HTERT RPE-1 (cell line): ENCODE results near the gene TANK.
"Not testable (repeated sequence)": the region's sequence is repeated elsewhere in the genome, so short reads cannot be mapped to it uniquely, and the experiment has no call there.

Experiments used
- in situ Hi-C: fragments of 300-500 bp; cut with MboI; formaldehyde crosslinking; loops from 4 replicates; pipeline ENCODE4 v1.14.3; 2020; ENCODE audit warnings: low sequenced_read_pairs

Gene TANK

DNA sequence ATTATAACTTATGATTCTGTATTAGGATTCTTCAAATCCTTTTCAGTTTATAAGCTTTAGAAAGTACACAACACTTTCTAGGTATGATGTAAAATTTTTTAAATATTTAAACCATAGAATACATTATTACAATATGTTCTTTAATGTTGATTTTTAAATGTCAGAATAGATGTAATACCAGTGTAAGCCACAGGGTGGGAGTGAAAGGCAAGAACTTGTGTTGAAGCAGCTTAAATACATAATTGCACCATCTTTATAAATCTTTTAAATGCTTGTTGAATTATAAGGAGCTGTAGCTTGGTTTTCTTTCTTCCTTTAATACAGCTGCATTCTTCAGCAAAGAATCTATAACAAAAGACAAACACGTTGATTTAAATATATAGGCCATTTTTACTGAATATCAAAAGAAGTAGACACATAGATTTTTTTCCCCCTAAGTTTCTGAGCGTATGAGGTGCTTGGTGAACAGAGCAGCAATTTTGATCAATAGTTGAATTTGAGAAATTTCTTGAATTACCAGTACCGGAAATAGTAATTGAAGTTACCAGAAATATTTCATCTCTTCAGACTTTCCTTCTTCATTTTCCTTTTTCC lies 63.0 kb downstream of the TANK start:
- in situ Hi-C loops, result no loop called here

DNA sequence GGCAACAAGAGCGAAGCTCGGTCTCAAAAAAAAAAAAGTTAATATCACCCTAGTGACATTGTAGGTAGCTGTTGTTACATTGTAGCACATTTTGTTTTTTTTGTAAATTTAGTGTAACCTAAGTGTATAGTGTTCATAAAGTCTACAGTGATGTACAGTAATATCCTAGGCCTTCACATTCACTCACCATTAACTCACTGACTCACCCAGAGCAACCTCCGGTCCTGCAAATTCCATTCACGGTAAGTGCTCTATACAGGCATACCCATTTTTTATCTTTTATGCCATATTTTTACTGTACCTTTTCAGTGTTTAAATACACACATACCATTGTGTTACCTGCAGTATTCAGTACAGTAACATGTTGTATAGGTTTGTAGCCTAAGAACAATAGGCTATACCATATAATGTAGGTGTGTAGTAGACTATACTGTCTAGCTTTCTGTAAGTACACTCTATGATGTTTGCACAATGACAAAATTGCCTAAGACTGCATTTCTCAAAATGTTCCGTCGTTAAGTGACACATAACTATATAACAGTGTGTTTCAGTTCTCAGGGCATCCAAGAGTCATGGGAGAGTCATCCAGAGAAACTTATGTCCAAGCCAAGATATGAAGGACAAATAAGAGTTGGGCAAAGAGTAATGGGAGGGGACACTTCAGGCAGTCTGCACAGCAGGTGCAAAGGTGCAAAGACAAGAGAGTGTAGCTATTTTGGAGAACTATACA lies 68.4 kb downstream of the TANK start:
- in situ Hi-C loops, result no loop called here

DNA sequence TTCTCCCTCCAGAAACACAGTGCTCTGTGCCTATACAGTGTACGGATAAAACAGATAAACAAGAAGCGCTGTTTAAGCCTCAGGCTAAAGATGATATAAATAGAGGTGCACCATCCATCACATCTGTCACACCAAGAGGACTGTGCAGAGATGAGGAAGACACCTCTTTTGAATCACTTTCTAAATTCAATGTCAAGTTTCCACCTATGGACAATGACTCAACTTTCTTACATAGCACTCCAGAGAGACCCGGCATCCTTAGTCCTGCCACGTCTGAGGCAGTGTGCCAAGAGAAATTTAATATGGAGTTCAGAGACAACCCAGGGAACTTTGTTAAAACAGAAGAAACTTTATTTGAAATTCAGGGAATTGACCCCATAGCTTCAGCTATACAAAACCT lies 70.7 kb downstream of the TANK start:
- in situ Hi-C loops, result no loop called here

DNA sequence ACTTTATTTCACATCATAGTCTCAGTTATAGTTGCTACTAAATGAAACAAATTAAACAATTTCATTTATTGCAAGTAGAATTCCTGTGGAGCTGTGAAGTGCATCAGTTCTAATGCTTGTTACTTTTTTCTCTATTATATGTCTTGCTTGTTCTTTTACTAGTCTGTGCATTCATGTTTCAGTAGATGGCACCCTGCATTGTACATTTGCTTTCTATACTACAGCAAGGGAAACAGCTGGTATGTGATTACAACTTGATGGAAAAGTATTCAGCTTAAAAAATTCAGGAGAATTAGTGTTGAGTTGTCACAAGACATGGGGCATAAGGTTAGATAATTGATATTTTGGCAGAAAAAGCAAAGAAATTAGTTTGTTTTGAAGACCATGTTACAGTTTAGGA lies 72.3 kb downstream of the TANK start:
- in situ Hi-C loops, result no loop called here

DNA sequence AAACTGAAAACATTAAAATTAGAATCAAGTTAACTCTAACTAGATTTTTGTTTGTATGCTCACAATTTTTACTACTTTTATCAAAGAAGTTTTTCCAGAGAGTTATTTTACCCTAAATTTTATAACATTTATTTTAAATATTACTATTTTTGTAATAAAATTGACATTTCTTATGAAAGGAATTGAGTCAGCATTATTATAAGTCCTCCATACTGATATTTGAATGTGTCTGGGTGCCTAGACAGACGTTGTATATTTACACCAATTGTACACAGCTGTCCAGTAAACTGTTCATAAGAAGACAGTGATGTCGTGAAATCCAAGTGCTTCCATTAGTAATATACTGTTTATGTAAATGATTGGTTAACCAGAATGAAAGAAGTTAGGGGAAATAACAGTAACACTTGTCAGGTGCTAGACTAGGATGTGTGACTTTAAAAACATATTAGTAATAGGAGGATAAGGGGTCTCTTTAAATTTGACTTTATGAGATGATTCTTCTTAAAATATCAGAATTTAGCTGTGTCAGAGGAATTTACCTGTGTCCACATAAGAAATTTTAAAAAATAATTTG lies 73.7 kb downstream of the TANK start:
- in situ Hi-C loops, result no loop called here

DNA sequence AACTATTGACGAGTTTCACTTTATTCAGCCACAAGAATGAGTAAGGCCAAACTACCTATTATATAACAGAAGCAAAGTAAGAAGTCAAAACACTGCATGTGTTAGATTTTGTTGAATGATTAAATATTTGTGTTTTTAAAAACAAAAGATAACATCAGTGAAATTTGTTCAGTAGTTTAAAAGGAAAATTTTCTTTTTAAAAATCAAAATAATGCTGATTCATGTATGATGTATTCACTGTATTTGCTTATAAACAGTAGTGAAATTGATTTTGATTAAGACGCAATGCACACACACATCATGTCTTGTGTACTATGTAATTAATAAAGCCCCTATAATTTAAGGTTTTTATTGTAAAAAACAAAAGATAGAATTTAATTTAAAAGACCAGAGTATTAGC lies 74.4 kb downstream of the TANK start:
- in situ Hi-C loops, result no loop called here

DNA sequence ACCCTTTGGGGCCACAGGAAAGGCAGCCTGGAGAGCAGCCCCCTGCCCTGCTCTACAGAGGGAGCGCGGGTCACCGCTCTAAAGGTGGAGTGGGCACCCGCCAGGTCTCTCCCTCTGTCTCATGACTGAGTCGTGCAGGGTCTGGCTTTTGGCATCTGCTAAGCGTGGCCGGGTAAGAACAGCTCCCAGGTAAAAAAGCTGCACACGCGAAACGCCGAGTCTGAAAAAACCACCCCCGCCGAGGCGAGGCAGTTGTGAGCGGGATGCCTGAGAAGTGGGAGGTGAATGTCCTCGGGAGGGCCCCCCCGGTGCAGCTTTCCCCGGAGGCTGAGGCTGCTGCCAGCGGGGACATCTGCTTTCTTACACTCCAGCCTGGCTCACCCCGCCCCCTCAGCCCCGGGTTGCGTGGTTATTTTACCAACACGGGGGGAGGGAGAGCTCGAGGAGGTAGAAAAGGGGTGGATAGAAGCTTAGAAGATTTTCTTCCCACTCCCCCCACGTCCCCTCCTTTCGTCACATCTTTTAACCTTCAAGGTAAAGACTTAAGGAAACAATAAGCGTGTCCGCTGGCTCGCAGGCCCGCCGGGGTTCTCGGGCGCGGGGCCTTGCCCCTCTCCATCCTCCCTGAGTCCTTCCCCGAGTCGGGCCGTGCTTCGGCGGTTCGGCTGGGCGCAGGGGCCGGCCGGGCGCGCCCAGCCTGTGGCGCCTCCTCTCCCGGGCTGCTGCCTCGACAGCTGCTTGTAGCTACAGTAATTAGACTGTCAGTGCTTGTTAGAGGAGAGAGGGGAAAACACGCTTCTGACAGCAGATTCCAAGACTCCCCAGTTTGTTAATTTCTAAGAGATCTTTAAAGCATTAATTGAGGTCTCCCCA lies 77.4 kb downstream of the TANK start:
- in situ Hi-C loops, result no loop called here

DNA sequence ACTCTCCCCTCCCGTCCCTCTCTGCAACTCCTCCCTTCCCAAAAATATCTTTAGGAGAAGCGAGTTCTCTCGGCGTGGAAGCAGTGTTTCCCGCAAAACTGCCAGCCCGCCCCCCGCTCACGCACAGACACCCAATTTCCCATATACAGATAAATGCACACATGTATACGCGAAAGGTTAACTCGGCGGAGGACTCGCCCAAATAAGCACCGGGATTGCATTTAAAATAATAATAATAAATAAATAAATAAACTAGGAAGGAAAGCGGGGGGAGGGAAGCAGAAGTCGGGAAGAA lies 78.0 kb downstream of the TANK start:
- in situ Hi-C loops, result no loop called here

DNA sequence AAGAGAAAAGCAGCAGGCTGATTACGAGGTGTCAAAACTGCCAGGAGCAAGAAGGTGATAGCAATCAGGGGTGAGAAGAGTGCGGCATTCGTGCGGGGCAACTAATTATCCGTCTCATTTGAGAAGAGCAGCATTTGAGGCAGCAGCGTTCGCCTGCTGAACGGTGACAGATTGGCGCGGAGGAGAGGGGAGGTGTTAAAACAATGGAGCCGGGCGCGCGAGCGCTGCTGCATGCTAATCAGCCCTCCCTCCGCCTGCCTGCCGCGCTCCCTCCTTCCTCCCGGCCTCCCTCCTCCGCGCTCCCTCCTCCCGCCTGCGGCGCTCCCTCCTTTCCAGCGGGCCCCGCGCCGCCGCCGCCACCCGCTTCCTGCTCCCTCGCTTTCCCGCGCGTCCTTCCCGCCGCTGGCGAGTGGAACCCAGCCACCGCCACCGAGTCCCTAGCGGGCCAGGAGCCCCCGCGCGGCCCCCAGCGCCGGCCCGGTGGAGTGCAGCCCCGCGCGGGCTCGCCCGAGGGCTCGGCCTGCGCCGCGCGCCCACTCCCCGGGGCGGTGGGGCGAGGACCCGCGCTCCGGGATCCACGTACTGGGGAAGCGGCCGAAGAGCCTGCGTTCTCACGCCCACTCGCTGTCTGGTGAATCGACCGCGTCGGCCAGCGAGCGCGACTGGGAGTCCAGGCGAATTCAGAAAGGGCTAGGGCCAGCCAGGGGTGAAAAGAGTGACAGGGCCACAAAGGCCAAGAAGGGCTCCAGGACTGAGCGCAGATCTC lies 78.5 kb downstream of the TANK start:
- in situ Hi-C loops, result no loop called here

DNA sequence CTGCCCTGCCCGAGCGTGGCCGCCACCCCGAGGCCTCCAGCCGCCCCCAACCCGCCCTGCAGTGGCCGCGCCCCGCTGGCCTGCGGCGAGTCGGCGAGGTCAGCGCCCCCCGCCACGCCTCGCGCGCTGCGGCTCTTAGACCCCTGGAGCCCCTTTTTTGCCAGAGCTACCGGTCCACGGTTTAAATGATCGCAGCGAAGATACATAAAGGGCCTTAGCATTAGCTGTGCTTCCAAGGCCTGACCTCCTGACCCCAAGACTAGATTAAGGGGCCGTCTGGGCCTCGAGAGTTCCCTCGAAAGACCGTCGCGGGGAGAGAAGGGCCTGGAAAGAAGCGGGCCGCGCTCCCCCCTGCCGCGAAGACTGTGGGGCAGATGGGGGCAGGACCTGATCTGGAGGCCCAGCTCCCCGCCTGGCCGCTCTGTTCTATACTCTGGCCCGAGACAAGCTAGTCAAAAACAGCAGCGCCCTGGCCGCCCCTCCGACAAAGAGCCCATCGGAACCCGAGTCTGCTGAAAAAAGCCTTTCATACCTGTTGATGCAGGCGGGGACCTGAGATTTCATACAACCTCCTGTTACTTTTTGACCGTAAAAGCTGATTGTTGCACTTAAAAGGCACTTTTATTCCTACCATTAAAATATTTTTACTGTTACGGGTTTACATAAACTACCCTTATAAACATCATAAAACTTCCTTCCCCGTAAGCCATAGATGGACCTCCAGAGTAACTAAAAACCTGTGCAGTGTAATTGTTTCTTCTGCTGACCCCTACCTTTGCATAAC lies 79.3 kb downstream of the TANK start:
- in situ Hi-C loops, result no loop called here

DNA sequence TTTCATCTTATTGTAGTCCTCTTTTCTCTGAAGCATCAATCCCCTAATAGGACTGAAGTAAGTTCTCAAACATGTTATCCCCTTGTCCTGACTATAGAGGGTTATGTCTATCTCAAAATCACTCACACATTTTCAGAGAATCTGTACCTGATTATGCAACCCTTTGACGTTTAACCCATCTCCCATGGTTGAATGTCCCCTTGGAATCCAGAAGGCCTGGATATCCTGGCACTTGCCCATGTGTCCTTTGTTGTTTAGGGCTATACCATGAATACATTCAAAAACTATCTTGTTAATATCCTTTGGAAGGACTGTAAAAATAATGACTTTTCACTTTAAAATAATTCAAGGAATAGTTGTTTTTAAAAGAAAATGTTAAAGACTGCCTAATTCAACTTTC lies 81.7 kb downstream of the TANK start:
- in situ Hi-C loops, result no loop called here

DNA sequence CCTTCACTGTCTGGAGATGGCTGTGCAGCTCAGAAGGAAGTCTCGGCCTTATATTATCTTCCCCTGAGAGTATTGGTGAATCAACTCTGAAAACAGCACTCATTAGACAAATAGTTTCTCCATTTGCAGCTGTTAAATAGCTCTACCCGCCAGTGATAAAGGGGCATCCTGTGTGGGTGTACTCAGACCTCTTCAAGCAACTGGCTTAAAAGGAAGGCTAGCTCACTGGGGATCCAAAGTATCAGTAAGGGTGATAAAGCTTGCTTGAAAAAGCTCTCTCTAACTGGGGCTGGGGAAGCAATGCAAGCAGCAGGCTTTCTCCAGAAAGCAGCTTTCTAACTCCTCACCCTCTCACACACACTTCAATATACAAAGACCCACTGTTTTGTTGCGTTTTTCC lies 83.1 kb downstream of the TANK start:
- in situ Hi-C loops, result no loop called here

DNA sequence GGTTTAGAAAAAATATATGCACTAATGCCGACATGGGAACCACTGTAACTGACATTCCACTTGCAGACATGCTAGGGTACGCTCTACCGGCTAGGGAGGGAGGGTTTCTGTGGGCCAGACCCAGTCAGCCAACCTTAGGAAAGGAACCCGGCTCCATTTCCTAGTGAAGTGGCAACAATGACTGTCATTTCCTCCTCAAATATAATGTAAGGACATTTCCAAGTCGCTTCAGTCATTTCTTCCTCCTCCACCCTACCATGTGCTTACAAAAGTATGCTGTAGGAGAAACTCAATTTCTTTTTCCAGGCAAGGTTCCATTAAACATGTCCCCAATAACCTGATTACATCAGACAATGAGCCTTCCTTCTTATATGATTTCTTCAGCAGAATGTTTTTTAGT lies 83.7 kb downstream of the TANK start:
- in situ Hi-C loops, result no loop called here

DNA sequence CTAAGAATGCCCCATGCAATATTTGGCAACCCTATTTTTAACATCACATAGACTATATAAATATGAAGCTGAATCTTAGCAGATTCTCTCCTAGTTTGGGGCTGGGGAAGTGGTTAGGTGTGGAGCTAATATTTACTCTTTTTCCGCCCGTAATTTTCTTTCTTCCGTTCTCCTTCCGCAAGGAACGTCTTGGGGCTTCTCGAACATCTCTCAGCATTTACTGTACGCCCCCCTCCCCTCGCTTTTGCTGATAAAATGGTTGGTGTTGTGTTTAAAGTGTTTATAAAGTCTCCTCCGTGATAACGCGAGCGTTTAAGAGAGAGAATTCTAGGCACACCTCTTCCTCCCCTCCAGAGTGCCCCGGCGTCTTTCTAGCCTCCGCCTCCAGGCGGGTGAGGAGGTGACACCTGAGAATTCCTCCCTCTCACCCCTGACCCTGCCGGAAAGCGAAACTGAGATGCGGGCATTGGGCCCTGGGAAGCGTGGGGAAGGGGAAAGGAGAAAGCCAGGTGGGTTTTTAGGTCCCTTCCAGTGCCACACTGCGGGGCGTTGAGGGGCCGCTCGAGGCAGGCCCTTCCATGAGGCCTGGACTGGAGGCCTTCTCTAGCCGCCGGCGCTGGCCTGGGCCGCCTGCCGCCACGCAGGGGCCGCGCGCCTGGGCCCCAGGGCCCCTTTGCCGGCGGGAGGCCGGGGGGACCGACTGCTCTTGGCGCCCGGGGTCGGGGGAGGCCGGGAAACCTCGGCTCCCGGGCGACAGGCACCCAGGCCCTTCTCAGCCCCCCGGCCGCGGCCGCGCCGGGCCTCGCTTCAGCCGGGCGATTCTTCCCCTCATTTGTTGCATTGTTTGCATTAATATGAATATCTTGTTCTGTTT lies 84.4 kb downstream of the TANK start:
- in situ Hi-C loops, result not testable (repeated sequence)

DNA sequence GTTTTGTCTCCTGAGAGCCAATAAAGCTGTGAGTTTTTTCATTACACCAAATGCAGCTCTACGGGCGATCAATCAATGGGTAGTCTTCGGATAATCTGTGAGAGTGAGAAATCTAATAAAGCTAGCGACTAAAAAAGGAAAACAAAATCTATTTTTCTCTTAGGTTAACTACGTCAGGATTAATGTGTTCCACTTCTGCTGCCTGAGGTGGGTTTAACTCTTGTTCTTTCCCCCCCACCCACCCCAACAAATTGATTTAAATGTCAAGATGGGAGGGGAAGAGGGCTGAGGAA lies 85.0 kb downstream of the TANK start:
- in situ Hi-C loops, result no loop called here

DNA sequence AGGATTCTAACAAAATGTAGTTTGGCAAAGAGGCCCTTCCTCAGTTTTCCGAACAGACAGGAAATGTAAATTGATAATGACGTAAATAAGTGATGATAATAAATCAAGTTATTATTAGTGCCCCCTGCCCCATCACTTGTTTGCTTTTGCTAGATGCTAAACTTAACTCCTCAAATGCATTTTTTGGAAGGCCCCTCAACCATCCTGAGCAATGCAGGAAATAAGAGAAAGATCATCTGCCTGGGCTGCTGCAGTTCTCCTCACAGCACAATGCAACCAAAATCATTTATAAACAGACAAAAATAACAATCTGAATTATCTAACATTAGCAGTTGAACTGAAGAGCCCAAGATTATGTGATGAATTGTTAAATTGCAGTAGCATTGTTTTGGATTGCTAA lies 85.4 kb downstream of the TANK start:
- in situ Hi-C loops, result no loop called here

DNA sequence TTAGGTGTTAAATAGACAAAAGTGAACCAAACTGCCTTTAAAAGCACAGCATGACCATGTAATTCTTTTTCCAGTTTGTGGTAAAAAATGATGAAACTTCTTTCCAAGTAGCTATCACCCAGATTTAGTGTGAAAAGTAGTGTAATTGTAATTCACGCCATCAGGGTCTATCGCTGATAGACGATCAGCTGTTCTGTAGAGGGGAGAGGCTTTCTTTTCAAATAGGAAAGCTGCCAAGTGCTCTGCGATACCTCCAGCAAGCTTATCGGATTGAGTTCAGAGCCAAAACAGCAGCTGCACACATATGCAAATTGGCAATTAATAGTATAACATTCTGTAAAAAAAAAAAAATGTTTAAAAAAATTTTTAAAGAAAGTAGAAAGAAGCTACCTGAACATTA lies 86.1 kb downstream of the TANK start:
- in situ Hi-C loops, result no loop called here

DNA sequence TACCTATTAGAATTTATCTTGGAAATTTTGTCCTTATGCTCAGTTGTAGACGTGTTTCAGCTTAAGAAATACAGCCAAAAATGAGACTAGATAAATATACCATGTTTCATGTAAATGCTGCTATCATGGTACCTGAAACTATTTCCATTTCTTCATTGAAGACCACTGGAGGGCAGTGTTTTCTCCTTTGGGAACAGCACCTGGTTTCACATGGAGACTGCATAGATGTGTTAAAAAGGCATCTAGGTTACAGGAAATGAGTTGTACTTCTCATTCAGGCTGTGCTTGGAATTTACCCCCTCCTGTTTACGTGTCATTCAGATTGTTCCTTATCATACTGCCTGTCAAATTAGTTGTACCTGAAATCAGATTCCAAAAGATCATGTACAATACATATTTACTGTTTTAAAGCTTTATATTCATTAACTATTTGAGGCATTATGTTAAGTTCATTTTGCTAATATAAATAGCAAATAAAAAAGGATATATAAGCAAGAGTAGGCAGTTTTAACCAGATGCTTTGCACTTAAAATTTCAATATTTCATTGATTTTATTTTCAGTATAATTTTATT lies 90.7 kb downstream of the TANK start:
- in situ Hi-C loops, result no loop called here
